GM19455 (cell line): ENCODE measurements around the gene STX5.
A peak's percentile ranks its signal among the peaks of the same experiment; 100 is the strongest.
"Not testable (repeated sequence)": the region's sequence is repeated elsewhere in the genome, so short reads cannot be mapped to it uniquely, and the experiment has no call there.

Source experiments
- ATAC-seq: cut with Tn5 transposase; IDR thresholded peaks from one replicate; pipeline ENCODE4 v1.9.1; 2021; ENCODE audit not compliant: unreplicated experiment

Gene STX5

GRCh38 chr11:62831520-62832335, at the start of gene STX5:
TSS of gene STX5 (minus strand) at chr11:62832051. CDS start at chr11:62831243, 808 bp downstream.
- peak; percentile 73 for ATAC-seq

GRCh38 chr11:62880803-62881578, 49.1 kb upstream of the STX5 start, which contains the start of gene SLC3A2:
TSS of gene SLC3A2 (plus strand) at chr11:62880896. CDS start at chr11:62881024, 128 bp downstream.
- ATAC-seq: peak; percentile 73

GRCh38 chr11:62880231-62880802, 48.5 kb upstream of the STX5 start:
- peak; percentile 18 for ATAC-seq

- no peak for ATAC-seq
Observed at GRCh38 chr11:62879235-62879978, 47.6 kb upstream of the STX5 start.

- ATAC-seq: no peak
Observed at GRCh38 chr11:62876712-62877111, 44.9 kb upstream of the STX5 start.

GRCh38 chr11:62875698-62876478, 44.0 kb upstream of the STX5 start:
- no peak for ATAC-seq

GRCh38 chr11:62874851-62875250, 43.0 kb upstream of the STX5 start:
- ATAC-seq: no peak

GRCh38 chr11:62865635-62866034, 33.8 kb upstream of the STX5 start:
- no peak for ATAC-seq

- ATAC-seq: no peak
Observed at GRCh38 chr11:62863687-62864335, 32.0 kb upstream of the STX5 start.

GRCh38 chr11:62861564-62862192, 29.8 kb upstream of the STX5 start:
- not testable (repeated sequence) for ATAC-seq

- ATAC-seq: no peak
Observed at GRCh38 chr11:62860835-62861563, 29.1 kb upstream of the STX5 start.

GRCh38 chr11:62859281-62859703, 27.4 kb upstream of the STX5 start:
- not testable (repeated sequence) for ATAC-seq

GRCh38 chr11:62858201-62858600, 26.4 kb upstream of the STX5 start:
- ATAC-seq: no peak

- ATAC-seq: no peak
Observed at GRCh38 chr11:62857541-62857982, 25.7 kb upstream of the STX5 start.

- ATAC-seq: no peak
Observed at GRCh38 chr11:62856333-62856895, 24.6 kb upstream of the STX5 start.

GRCh38 chr11:62855571-62856332, 23.9 kb upstream of the STX5 start:
- peak; percentile 80 for ATAC-seq

- no peak for ATAC-seq
Observed at GRCh38 chr11:62854825-62855570, 23.1 kb upstream of the STX5 start.
